GM18907 (cell line): Measurements from ENCODE around the gene NR2F2.
A peak's percentile ranks its signal among the peaks of the same experiment; 100 is the strongest.

ENCODE experiments used
- ATAC-seq: cut with Tn5 transposase; IDR thresholded peaks from one replicate; pipeline ENCODE4 v1.9.1; 2021; ENCODE audit warnings: mild to moderate bottlenecking, moderate library complexity; ENCODE audit not compliant: unreplicated experiment

The NR2F2 gene

DNA sequence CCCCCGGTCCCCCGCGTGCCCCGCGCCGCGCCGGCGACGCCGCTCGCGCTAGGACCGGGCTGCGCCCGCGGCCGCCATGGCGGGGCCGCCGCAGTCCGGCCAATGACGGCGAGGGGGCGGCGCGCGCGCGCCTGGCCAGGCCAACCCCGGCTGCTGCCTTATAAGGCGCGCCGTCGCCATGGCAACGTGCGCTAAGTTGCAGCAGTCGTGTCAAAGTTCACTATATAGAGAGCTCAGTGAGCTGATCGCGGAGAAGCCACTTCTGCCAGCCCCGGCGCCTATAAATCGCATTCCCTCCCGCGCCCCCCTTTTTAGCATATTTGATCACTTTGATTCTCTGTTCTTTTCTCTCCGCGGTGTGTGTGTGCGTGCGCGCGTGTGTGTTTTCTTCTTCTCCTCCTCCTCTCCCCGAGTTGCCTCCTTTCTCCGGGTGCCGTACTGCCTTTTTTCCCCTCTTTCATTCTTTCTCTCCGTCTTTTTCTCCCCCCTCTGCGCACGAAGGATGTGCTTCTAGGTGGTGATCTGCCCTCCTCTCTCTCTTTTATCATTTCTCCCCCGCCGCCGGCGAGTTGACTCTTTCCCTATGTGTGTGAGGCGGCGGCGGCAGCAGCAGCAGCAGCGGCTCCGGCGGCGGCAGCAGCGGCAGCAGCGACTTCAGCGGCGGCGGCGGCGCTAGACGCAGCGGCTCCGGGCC lies at the start of gene NR2F2:
TSS of gene NR2F2 (plus strand) at position 251 of the 694 bp plus-strand sequence. CDS start 1,406 bp downstream, outside the sequence.
- ATAC-seq = peak; percentile 82

GRCh38 chr15:96285305-96285704 lies 45.2 kb upstream of the NR2F2 start:
- ATAC-seq = no peak

- ATAC-seq = no peak
Observed at GRCh38 chr15:96285729-96286254, 44.7 kb upstream of the NR2F2 start.

DNA sequence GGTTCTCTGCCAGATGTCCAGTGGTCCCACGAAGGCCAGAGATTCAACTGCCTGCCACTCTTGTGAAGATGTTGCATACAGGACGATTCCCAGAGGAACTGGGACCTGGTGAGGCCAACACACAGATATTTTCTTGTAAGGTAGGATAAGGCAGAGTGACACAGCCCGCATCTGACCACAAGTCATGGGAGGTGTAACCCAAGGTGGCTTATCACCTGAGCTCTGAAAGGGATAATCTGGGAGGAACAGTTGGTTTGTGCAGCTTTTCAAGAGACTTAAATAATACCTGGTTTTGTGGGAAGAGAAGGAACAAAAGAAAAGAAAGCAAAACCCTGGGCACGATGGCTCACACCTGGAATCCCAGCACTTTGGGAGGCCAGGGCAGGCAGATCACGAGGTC lies 39.8 kb upstream of the NR2F2 start:
- ATAC-seq = no peak

GRCh38 chr15:96292635-96293034 lies 37.9 kb upstream of the NR2F2 start:
- no peak for ATAC-seq

DNA sequence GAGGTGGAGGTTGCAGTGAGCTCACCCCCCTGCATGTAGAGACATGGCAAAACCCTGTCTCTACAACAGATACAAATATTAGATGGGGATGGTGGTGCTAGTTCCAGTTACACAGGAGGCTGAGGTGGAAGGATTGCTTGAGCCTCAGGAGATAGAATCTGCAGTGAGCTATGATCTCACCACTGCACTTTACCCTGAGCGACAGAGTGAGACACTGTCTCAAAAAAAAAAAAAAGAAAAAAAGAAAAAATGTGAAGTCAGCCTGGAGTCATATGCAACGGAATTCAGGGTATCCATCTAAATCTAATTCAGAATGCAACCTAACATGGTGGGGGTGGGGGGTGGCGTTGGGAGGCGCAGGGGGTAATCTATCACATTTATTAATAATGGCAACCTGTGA lies 37.1 kb upstream of the NR2F2 start:
- ATAC-seq = no peak

DNA sequence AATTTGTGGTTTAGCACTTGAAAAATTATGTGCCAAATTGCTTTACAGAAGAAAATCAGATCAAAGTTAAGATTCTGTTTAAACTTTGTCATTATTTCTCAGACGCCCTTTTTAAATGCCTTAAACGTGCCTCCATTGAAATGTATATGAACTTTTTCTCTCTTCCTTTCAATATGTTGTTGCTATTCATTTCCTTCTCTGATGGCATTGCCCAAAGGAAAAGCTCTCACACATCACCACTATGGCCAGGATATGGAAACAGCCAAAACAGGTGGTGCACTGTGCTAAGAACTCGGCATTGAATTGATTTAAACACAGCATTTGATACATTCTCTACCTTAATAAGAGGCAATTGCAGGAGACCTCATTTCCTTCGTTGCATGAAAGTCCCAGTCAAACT lies 35.7 kb upstream of the NR2F2 start:
- no peak for ATAC-seq

DNA sequence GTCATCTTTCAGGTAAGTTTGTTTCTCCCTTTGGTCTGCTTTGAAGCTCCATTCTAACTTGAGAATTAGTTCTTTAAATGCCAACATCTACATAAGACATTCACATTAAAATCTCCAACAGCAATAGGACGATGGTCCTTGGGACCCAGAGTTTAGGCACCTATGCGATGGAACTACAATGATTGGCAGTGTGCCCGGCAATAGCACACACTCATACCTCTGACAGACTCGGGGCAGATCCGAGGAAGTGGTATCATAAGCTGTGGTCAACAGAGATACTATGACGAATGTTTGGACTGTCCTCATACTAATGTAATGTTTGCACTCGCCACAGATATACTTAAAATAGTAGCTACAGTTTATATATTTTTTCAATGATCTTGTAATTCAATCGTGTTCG lies 34.2 kb upstream of the NR2F2 start:
- ATAC-seq = no peak

DNA sequence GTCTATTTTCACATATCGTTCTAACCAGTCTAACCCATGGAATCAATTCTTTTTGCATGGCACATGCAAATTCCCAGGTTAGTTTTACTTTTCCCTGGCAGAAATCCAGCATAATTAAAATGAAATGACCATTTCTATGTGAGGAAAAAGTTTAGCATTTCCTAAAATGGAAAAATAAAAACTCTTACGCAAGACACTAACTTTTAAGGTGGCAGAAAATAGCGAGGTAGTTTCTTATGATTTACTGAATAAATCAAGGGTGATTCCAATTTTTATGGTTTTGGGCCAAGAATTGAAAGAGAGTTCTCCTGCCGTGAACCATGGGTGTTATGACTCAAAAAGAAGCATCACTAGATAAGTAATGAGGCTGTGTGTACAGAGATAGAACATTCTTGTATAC lies 32.7 kb upstream of the NR2F2 start:
- no peak for ATAC-seq

- no peak for ATAC-seq
Observed at GRCh38 chr15:96298217-96298616, 32.3 kb upstream of the NR2F2 start.

GRCh38 chr15:96300836-96301235 lies 29.7 kb upstream of the NR2F2 start:
- no peak for ATAC-seq

- no peak for ATAC-seq
Observed at GRCh38 chr15:96303503-96304056, 26.9 kb upstream of the NR2F2 start.

DNA sequence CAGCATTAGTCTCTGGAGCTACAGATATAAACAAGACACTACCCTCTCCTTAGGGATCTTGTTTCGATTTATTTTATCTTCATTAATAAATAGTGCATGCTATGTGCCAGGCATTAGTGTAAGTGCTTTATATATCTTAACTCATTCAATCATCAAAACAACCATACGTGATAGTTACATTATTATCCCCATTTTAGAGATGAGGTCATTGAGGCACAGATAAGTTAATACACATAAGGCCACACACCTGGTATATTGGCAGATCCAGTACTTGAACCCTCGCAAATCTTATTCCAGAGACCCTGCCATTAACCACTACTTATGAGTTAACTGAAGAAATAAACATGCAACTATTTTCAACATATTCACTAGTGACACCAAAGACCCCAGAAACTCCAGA lies 25.7 kb upstream of the NR2F2 start:
- ATAC-seq = no peak

- no peak for ATAC-seq
Observed at GRCh38 chr15:96306321-96306720, 24.2 kb upstream of the NR2F2 start.

- ATAC-seq = no peak
Observed at GRCh38 chr15:96307856-96308394, 22.6 kb upstream of the NR2F2 start.

- no peak for ATAC-seq
Observed at GRCh38 chr15:96309143-96309660, 21.3 kb upstream of the NR2F2 start.

GRCh38 chr15:96311256-96311955 lies 19.1 kb upstream of the NR2F2 start:
- no peak for ATAC-seq

GRCh38 chr15:96311956-96312294 lies 18.6 kb upstream of the NR2F2 start:
- no peak for ATAC-seq

DNA sequence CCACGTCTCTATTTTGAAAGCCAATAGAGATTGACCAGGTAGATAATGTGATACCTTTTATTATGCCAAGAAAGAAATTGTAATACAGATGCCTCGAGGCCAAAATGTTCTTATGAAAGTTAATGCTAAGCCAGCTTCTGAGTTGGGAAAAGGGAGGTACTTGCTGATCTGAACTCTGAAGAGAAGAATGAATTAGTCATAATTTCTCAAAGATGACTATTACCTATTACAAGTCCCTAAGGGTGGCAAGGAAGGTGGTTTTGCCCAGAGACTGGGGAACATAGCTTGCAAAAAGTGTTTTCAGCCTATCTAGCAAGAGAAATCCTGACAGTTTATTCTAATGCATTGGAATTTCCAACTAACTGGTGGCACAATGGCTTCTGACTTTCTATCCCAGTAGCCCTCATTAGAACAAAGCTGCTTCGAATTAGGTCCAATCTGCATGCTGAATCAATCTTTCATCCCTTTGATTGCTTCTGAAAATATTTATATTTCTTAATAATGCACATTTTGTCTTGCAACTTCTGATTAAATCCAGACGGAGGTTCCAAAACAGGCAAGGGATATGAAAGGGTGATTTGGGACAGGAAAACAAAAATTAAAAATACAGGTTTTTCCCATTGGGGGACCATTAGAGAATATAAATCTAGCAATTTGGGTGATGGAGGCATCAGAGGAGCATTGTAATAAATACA lies 17.7 kb upstream of the NR2F2 start:
- ATAC-seq = no peak

DNA sequence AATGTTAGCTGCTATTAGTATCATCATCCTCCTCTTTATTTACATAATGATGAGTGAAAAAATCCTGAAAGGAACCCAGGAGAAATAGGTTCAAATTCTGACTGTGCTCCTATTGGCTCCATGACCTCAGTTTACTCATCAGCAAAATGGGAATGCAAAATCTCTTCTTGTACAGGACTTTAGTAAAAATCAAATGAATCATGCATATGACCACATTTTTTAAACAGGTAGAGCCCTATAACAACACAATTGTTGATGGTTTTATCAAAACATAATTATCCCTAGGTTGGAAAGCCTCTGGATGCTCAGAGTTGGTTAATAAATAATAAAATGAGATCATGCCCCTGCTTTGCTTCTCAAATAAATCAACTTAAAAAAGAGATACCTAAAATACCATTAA lies 16.0 kb upstream of the NR2F2 start:
- ATAC-seq = no peak

- no peak for ATAC-seq
Observed at GRCh38 chr15:96314963-96315362, 15.5 kb upstream of the NR2F2 start.
